Kidney (tissue), 14 donors: ENCODE measurements around the gene ZNF445. TPM values are rescaled to one million over a fixed set of nuclear protein-coding genes. Genes with fewer than 3 reads are reported as not detected.
A peak's percentile ranks its signal among the peaks of the same experiment; 100 is the strongest.
"Not testable (repeated sequence)": the region's sequence is repeated elsewhere in the genome, so short reads cannot be mapped to it uniquely, and the experiment has no call there.

Experiments used
- DNase-seq, 5 donors: peaks; one replicate each; pipeline ENCODE4 v3.0.0-alpha.2; 2013 to 2020
- FAIRE-seq: peaks from 2 replicates; lab custom pipeline; 2012; peaks lifted over from hg19 to GRCh38; lab: Jason Lieb, UNC
- H3K27ac ChIP-seq, 2 donors: one replicate each; pipeline ENCODE4 v1.7.0; 2013; ENCODE audit warnings: low read depth in 2 of 2, low read length in 2 of 2, inconsistent platforms in 1 of 2
- H3K27me3 ChIP-seq: one replicate; pipeline ENCODE4 v1.7.1; 2013; ENCODE audit warnings: low read length, inconsistent platforms; ENCODE audit not compliant: control insufficient read depth, insufficient read depth
- H3K36me3 ChIP-seq, 3 donors: one replicate each; pipeline versions ENCODE4 v1.7.0 to v1.7.1; 2013; ENCODE audit warnings: low read length in 3 of 3, control low read depth in 1 of 3, inconsistent platforms in 1 of 3; ENCODE audit not compliant: insufficient read depth in 3 of 3, control insufficient read depth in 2 of 3
- H3K4me1 ChIP-seq, 3 donors: one replicate each; pipeline versions ENCODE4 v1.7.0 to v1.7.1; 2013; ENCODE audit warnings: low read length in 3 of 3, inconsistent platforms in 1 of 3, low read depth in 1 of 3; ENCODE audit not compliant: control insufficient read depth in 2 of 3, insufficient read depth in 2 of 3
- H3K4me3 ChIP-seq, 3 donors: one replicate each; pipeline versions ENCODE4 v1.7.0 to v1.8.1; 2013; ENCODE audit warnings: low read length in 3 of 3, control low read depth in 1 of 3, inconsistent platforms in 1 of 3
- H3K9ac ChIP-seq, 3 donors: one replicate each; pipeline versions ENCODE4 v1.7.0 to v1.7.1; 2013; ENCODE audit warnings: low read length in 3 of 3, control low read depth in 1 of 3, inconsistent platforms in 1 of 3
- H3K9me3 ChIP-seq, 3 donors: one replicate each; pipeline versions ENCODE4 v1.7.0 to v1.7.1; 2013; ENCODE audit warnings: low read length in 3 of 3, control low read depth in 1 of 3, inconsistent platforms in 1 of 3; ENCODE audit not compliant: control insufficient read depth in 2 of 3, insufficient read depth in 1 of 3
- intact Hi-C: fragments of 100-400 bp; cut with DNase I; formaldehyde crosslinking; loops from one replicate; pipeline ENCODE4 v1.11.1; 2022
- polyA plus RNA-seq: library from polyadenylated mRNA; stranded (reverse); fragments of 350-450 nt; fragmentation: Illumina TruSeq; extraction: RNeasy Lipid Tissue Mini Kit (QIAGEN cat#74804); gene quantifications from one replicate; pipeline ENCODE4 v1.2.3, GENCODE V29; 2014; ENCODE audit warnings: low read depth, low replicate concordance; ENCODE audit not compliant: insufficient read depth
- total RNA-seq: library from RNA; stranded (reverse); fragmentation: NEBNext Ultra II Directional; extraction: Animal tissue kit (Norgen Biotek cat#: 25700); gene quantifications from one replicate; pipeline ENCODE4 v1.2.1, GENCODE V29; 2021
- TF ChIP-seq, protein P1 (sequence below): IDR thresholded peaks from 3 replicates; pipeline ENCODE4 v1.5.1; 2012; ENCODE audit warnings: mild to moderate bottlenecking, moderate library complexity, borderline replicate concordance; ENCODE audit not compliant: insufficient read depth; ENCODE audit errors: extremely low read depth
- donor health status: control.
- donor health status: control.
- donor health status: control.
- donor health status: control.
- donor health status: control.
- donor health status: DM: yes; HTN: yes; CAD: no.
- donor health status: Normal renal cell carcinoma (clear cell type).

Gene ZNF445
- total and polyA plus RNA-seq, 2 donors from 2014 or later = 2.3 to 19.6 TPM

DNA sequence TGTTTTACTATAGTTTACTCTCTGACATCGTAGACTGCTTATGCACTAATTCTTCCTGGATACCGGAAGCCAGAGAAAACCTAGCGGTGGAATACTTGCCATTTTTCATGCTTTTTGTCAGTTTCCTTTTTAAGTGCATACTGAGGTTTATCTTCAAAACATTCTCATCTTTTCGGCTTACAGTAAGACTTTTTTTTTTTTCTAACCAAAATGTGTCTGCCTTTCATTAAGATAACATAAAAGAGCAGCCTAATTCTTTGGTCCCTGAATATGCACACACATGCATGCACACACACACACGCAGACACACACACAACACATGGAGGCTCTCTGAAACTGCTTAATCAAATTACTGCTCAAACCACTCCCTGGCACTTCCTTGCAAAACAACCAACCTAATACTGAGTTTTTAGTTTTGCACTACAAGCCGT, 1.3 kb downstream of the ZNF445 start:
- Histone ChIP-seq H3K4me1 (peaks cover 0 to 7% (median 0%) of the 10 kb centered on the region in 3 donors), H3K4me3 (peak overlapping the region; percentile 59 to 86 (median 80)), H3K36me3 (no peaks in the 10 kb centered on the region), H3K9ac (peak overlapping the region; percentile 2 to 28 (median 26)), H3K27me3 (no peaks in the 10 kb centered on the region), H3K9me3 (no peaks in the 10 kb centered on the region), H3K27ac (no peak overlapping the region)
- peak in 1 of 5 donors; percentile 23 for DNase-seq
- no peak for FAIRE-seq
- TF ChIP-seq, protein P1, sequence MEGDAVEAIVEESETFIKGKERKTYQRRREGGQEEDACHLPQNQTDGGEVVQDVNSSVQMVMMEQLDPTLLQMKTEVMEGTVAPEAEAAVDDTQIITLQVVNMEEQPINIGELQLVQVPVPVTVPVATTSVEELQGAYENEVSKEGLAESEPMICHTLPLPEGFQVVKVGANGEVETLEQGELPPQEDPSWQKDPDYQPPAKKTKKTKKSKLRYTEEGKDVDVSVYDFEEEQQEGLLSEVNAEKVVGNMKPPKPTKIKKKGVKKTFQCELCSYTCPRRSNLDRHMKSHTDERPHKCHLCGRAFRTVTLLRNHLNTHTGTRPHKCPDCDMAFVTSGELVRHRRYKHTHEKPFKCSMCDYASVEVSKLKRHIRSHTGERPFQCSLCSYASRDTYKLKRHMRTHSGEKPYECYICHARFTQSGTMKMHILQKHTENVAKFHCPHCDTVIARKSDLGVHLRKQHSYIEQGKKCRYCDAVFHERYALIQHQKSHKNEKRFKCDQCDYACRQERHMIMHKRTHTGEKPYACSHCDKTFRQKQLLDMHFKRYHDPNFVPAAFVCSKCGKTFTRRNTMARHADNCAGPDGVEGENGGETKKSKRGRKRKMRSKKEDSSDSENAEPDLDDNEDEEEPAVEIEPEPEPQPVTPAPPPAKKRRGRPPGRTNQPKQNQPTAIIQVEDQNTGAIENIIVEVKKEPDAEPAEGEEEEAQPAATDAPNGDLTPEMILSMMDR = no peak
- intact Hi-C loops = no loop called here

DNA sequence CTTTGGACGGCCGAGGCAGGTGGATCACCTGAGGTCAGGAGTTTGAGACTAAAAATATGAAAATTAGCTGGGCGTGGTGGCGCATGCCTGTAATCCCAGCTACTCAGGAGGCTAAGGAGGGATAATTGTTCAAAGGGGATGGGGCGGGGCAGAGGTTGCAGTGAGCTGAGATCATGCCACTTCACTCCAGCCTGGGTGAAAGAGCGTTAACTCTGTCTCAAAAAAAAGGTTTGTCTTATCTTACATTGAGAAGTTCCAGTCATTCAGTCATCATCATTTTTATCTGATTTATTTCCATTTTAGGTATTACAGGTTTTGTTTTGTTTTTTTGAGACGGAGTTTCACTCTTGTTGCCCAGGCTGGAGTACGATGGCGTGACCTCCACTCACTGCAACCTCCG, 2.6 kb downstream of the ZNF445 start:
- H3K36me3 ChIP-seq, DNase-seq, H3K27ac ChIP-seq, H3K9me3 ChIP-seq, H3K27me3 ChIP-seq, intact Hi-C loops, H3K4me1 ChIP-seq, H3K9ac ChIP-seq, FAIRE-seq, H3K4me3 ChIP-seq: not testable (repeated sequence)

DNA sequence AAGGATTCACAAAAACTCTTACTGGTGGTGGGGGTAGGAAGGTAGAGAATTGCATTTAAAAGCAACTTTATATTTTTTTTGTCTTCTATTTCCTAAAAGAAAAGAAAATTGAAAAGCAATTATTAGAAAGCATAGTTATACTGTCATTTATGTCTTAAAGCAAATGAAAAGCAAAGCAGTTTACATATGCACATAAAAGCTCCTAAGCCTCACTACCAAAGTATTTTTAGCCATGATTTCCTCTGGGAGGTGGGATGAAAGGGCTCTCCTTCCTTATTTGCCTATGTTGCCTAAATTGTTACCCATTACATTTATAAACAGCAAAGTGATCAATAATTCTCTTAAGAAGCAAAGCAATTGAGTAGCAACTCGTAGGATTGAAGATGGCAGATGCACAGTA, 7.0 kb downstream of the ZNF445 start:
- H3K9ac ChIP-seq = no peak overlapping the region
- H3K36me3 ChIP-seq = peaks cover 0 to 13% (median 3%) of the 10 kb centered on the region in 3 donors
- intact Hi-C loops = no loop called here
- FAIRE-seq = no peak
- H3K4me3 ChIP-seq = no peak overlapping the region
- H3K9me3 ChIP-seq = no peaks in the 10 kb centered on the region
- TF ChIP-seq, protein P1 = no peak
- no peaks in the 10 kb centered on the region for H3K27me3 ChIP-seq
- no peak for DNase-seq
- H3K27ac ChIP-seq = no peak overlapping the region
- H3K4me1 ChIP-seq = no peaks in the 10 kb centered on the region

DNA sequence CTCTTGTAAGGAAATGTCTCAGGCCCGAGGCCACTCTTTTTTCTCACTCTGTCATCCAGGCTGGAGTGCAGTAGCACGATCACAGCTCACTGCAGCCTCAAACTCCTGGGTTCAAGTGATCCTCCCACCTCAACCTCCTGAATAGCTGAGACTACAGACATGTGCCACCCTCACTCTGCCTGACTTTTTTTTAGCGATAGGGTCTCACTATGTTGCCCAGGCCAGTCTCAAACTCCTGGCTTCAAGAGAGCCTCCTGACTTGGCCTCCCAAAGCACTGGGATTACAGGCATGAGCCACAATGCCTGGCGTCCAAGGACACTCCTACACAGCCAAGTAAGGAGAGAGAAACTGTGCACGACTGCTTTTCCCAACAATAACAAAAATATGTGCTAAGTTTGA, 7.6 kb downstream of the ZNF445 start:
- Histone ChIP-seq H3K27ac (no peak overlapping the region), H3K36me3 (peaks cover 0 to 13% (median 3%) of the 10 kb centered on the region in 3 donors), H3K9me3 (no peaks in the 10 kb centered on the region), H3K4me1 (no peaks in the 10 kb centered on the region), H3K27me3 (no peaks in the 10 kb centered on the region), H3K9ac (no peak overlapping the region), H3K4me3 (no peak overlapping the region)
- intact Hi-C loops = no loop called here
- TF ChIP-seq, protein P1 = no peak
- DNase-seq (no peak), FAIRE-seq (no peak)
